Endodermal cell (in vitro differentiated cells): ENCODE results near the gene CDKL5. TPM values are rescaled to one million over a fixed set of nuclear protein-coding genes. Genes with fewer than 3 reads are reported as not detected.

Experiments used
- DNase-seq: peaks from one replicate; pipeline ENCODE4 v3.0.0-alpha.2; 2017
- H3K27ac ChIP-seq: 2 replicates; pipeline ENCODE4 v1.5.1; 2013; ENCODE audit warnings: mild to moderate bottlenecking, low read depth, low read length, moderate library complexity
- H3K27me3 ChIP-seq: 2 replicates; pipeline ENCODE4 v1.6.1; 2013; ENCODE audit warnings: mild to moderate bottlenecking, low read length, moderate library complexity; ENCODE audit not compliant: insufficient read depth, control insufficient read depth, poor library complexity, severe bottlenecking
- H3K36me3 ChIP-seq: 2 replicates; pipeline ENCODE4 v1.7.0; 2013; ENCODE audit warnings: mild to moderate bottlenecking, low read length, moderate library complexity; ENCODE audit not compliant: control insufficient read depth, insufficient read depth
- H3K4me1 ChIP-seq: one replicate; pipeline ENCODE4 v1.7.0; 2013; ENCODE audit warnings: low read length; ENCODE audit not compliant: control insufficient read depth, insufficient read depth
- H3K4me3 ChIP-seq: 2 replicates; pipeline ENCODE4 v1.5.1; 2013; ENCODE audit warnings: mild to moderate bottlenecking, low read length, moderate library complexity
- H3K9ac ChIP-seq: 2 replicates; pipeline ENCODE4 v1.6.1; 2013; ENCODE audit warnings: mild to moderate bottlenecking, low read length, moderate library complexity; ENCODE audit not compliant: poor library complexity, severe bottlenecking; ENCODE audit errors: extremely low read depth
- H3K9me3 ChIP-seq: 2 replicates; pipeline ENCODE4 v1.6.1; 2013; ENCODE audit warnings: mild to moderate bottlenecking, low read length, moderate library complexity; ENCODE audit not compliant: control insufficient read depth
- H3K27ac Mint-ChIP-seq: 2 replicates; pipeline ENCODE4 v1.8.0; 2020; ENCODE audit warnings: mixed read lengths
- H3K27me3 Mint-ChIP-seq: 2 replicates; pipeline ENCODE4 v1.8.0; 2021; ENCODE audit warnings: mild to moderate bottlenecking, mixed read lengths; ENCODE audit not compliant: insufficient read depth
- H3K36me3 Mint-ChIP-seq: 2 replicates; pipeline ENCODE4 v1.8.0; 2020; ENCODE audit warnings: low read depth, mixed read lengths
- H3K4me1 Mint-ChIP-seq: 2 replicates; pipeline ENCODE4 v1.8.0; 2020; ENCODE audit warnings: mixed read lengths
- H3K4me3 Mint-ChIP-seq: 2 replicates; pipeline ENCODE4 v1.8.0; 2020; ENCODE audit warnings: mild to moderate bottlenecking, moderate library complexity, mixed read lengths
- H3K9me3 Mint-ChIP-seq: 2 replicates; pipeline ENCODE4 v1.8.0; 2020; ENCODE audit warnings: mild to moderate bottlenecking, mixed read lengths
- WGBS, 2 experiments: methylation state at CpG; one replicate each; pipeline versions ENCODE4 v1.1.5 to v1.1.7; 2013; ENCODE audit warnings: missing lambda C conversion rate in 2 of 2, mixed read lengths in 1 of 2; ENCODE audit not compliant: insufficient coverage in 1 of 2, insufficient read length in 1 of 2; 5-methylcytosine and 5-hydroxymethylcytosine counted together
- total RNA-seq, 2 donors: library from RNA; stranded (reverse); fragmentation: NEBNext Ultra II Directional in 1 of 2; extraction: Animal tissue kit (Norgen Biotek cat#: 25700) in 1 of 2; gene quantifications; 2 replicates in 1 of 2; 3 replicates in 1 of 2; pipeline ENCODE4 v1.2.1, GENCODE V29; 2021
- TF ChIP-seq, protein P1 (sequence below): fragments of 200-600 bp; sonication (generic); conservative IDR thresholded peaks from 2 replicates; pipeline ENCODE4 v1.5.0; 2021; ENCODE audit warnings: antibody characterized with exemption, mild to moderate bottlenecking

The CDKL5 gene
- total RNA-seq, 2 donors from 2014 or later: 18.2 to 19.3 TPM

DNA sequence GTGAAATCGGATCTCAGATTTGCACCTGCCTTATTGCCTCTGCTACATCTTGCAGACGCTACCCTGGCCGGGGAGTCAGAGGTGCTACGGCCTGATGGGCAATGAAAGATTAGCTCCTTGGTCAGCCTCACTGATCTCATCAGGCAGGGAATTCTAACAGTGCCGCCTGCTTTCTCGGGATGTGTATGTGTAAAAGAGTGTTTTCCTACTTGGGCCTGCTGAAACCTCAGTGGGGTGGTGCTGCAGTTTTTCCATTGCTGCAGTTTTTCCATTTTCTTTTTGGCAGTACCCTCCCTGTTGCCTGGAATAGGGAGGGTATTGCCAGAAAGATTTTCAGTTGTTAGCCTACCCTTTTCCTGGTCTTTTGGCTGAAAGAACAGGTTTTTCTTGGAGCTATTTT, 117.5 kb downstream of the CDKL5 start:
- Histone ChIP-seq H3K4me1 (no peaks in the 10 kb centered on the region), H3K36me3 (no peaks in the 10 kb centered on the region), H3K9me3 (no peaks in the 10 kb centered on the region), H3K27ac (no peak overlapping the region), H3K9ac (no peak overlapping the region), H3K4me3 (no peak overlapping the region), H3K27me3 (no peaks in the 10 kb centered on the region)
- no peak for DNase-seq
- H3K36me3 Mint-ChIP-seq: no peaks in the 10 kb centered on the region
- H3K4me1 Mint-ChIP-seq: peaks cover 4% of the 10 kb centered on the region
- no peak overlapping the region for H3K27ac Mint-ChIP-seq
- H3K4me3 Mint-ChIP-seq: no peak overlapping the region
- TF ChIP-seq, protein P1, sequence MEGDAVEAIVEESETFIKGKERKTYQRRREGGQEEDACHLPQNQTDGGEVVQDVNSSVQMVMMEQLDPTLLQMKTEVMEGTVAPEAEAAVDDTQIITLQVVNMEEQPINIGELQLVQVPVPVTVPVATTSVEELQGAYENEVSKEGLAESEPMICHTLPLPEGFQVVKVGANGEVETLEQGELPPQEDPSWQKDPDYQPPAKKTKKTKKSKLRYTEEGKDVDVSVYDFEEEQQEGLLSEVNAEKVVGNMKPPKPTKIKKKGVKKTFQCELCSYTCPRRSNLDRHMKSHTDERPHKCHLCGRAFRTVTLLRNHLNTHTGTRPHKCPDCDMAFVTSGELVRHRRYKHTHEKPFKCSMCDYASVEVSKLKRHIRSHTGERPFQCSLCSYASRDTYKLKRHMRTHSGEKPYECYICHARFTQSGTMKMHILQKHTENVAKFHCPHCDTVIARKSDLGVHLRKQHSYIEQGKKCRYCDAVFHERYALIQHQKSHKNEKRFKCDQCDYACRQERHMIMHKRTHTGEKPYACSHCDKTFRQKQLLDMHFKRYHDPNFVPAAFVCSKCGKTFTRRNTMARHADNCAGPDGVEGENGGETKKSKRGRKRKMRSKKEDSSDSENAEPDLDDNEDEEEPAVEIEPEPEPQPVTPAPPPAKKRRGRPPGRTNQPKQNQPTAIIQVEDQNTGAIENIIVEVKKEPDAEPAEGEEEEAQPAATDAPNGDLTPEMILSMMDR: no peak
- peaks cover 65% of the 10 kb centered on the region for H3K9me3 Mint-ChIP-seq
- WGBS, 2 experiments: 88% methylated on average over 6 of the region's 6 CpGs; no CpG with 5 or more reads in 1 of the 2 experiments
- no peaks in the 10 kb centered on the region for H3K27me3 Mint-ChIP-seq

DNA sequence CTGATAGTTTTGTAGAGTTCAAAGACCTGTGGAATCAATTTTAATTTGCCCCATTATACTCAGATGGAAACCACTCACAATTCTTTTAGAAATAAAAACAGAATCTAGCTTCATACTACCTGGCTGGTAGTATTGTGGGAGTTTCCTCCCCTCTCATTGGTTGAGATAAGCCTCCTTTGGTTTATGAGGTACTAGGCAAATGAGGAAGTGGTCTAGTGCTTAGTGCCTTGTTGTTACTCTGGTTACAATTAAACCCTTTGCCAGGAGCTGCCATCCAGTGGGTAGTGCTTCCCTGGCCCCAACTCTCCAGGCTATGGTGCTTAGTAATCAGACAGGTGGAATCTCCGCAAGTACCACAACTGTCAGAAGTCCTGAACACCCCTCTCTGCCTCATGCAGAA, 118.3 kb downstream of the CDKL5 start:
- H3K27ac Mint-ChIP-seq: no peak overlapping the region
- no peak for DNase-seq
- Histone ChIP-seq H3K27me3 (no peaks in the 10 kb centered on the region), H3K9ac (no peak overlapping the region), H3K27ac (no peak overlapping the region), H3K4me1 (peaks cover 4% of the 10 kb centered on the region), H3K36me3 (no peaks in the 10 kb centered on the region), H3K4me3 (no peak overlapping the region), H3K9me3 (no peaks in the 10 kb centered on the region)
- TF ChIP-seq, protein P1: no peak
- H3K27me3 Mint-ChIP-seq: no peaks in the 10 kb centered on the region
- H3K4me3 Mint-ChIP-seq: no peak overlapping the region
- 100% methylated on average over 1 of the region's 1 CpG; no CpG with 5 or more reads in 1 of the 2 experiments for WGBS, 2 experiments
- H3K4me1 Mint-ChIP-seq: peaks cover 4% of the 10 kb centered on the region
- no peaks in the 10 kb centered on the region for H3K36me3 Mint-ChIP-seq
- H3K9me3 Mint-ChIP-seq: peaks cover 60% of the 10 kb centered on the region

DNA sequence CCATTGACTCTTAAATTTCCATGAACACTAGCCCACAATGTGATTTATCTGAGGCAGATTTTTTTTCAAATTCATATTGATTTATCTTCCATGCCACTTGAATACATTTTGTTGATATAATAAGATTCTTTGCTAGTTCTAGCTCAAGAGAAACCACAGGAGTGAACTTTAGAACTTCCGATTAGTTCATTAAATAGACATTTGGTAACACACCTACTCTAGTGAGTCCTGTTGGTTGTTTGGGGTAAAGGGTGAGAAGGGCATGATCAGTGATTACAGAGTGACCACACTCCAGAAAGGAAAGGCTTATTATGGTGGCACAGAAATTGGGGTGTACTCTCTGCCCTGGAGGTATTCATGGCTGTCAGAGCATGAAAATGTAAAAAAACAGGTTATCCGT, 120.4 kb downstream of the CDKL5 start:
- Histone ChIP-seq H3K27me3 (no peaks in the 10 kb centered on the region), H3K4me1 (peaks cover 4% of the 10 kb centered on the region), H3K27ac (no peak overlapping the region), H3K9me3 (no peaks in the 10 kb centered on the region), H3K36me3 (no peaks in the 10 kb centered on the region), H3K9ac (no peak overlapping the region), H3K4me3 (no peak overlapping the region)
- Mint-ChIP-seq H3K27ac (no peak overlapping the region), H3K4me1 (peaks cover 11% of the 10 kb centered on the region), H3K4me3 (no peak overlapping the region), H3K36me3 (no peaks in the 10 kb centered on the region), H3K27me3 (no peaks in the 10 kb centered on the region), H3K9me3 (peaks cover 49% of the 10 kb centered on the region)
- no peak for DNase-seq
- TF ChIP-seq, protein P1: no peak
- WGBS, 2 experiments: 100% methylated on average over 1 of the region's 2 CpGs; no CpG with 5 or more reads in 1 of the 2 experiments
